ENCODE data around the gene SHLD2. TPM values are rescaled to one million over a fixed set of nuclear protein-coding genes. Genes with fewer than 3 reads are reported as not detected.

Gene SHLD2
- polyA plus RNA-seq, 1 experiment: 7.7 TPM

GRCh38 chr10:87054373-87055295, 40.4 kb upstream of the SHLD2 start:
- ChIA-PET POLR2A (interaction anchor here (0.6 to 1.2 kb wide), 2 partner anchors 11 to 18 kb away, joined by 3 to 8 read pairs; no protein-coding TSS in a partner anchor), CTCF (interaction anchor here (0.7 to 1.6 kb wide), 8 partner anchors 9 to 538 kb away, joined by 3 to 5 read pairs (median 4); partner anchors contain the start of gene ADIRF)
- peaks cover 15% of the 10 kb centered on the region for H3K36me3 ChIP-seq (ENCODE audit: control insufficient read depth, insufficient read depth, low read length)
- no peaks in the 10 kb centered on the region for H3K27me3 ChIP-seq (ENCODE audit: control insufficient read depth, insufficient read depth, low read length)
- H3K4me3 ChIP-seq (ENCODE audit: low read depth, low read length): no peak overlapping the region
- TF ChIP-seq, protein P1, sequence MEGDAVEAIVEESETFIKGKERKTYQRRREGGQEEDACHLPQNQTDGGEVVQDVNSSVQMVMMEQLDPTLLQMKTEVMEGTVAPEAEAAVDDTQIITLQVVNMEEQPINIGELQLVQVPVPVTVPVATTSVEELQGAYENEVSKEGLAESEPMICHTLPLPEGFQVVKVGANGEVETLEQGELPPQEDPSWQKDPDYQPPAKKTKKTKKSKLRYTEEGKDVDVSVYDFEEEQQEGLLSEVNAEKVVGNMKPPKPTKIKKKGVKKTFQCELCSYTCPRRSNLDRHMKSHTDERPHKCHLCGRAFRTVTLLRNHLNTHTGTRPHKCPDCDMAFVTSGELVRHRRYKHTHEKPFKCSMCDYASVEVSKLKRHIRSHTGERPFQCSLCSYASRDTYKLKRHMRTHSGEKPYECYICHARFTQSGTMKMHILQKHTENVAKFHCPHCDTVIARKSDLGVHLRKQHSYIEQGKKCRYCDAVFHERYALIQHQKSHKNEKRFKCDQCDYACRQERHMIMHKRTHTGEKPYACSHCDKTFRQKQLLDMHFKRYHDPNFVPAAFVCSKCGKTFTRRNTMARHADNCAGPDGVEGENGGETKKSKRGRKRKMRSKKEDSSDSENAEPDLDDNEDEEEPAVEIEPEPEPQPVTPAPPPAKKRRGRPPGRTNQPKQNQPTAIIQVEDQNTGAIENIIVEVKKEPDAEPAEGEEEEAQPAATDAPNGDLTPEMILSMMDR (IDR thresholded peaks at IDR 0.05; ENCODE audit: insufficient read depth, low read depth, low read length): peak; percentile 34; the same call in 1 of the 2 replicates
- DNase-seq (ENCODE audit: low read depth): no peak

DNA sequence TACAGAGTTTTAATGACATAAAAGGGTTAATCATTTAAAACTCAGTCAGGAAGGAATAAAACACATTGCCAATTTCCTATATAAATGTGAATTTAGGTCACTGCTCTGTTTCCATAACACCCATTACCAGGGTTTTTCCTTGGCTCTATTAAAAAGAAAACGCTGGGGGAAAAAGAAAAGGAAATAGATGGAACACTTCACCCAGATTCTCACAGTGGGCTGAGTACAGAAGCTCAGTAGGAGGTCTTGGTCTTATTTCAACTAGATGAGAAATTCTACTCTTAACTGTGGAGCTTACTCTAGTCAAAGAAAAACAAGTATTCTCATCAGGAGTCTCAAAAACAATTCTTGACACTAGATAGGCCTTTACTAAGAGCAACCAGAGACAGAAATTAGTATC, 36.8 kb upstream of the SHLD2 start:
- ChIA-PET CTCF (no interaction called here), POLR2A (no interaction called here)
- TF ChIP-seq, protein P1 (IDR thresholded peaks at IDR 0.05; ENCODE audit: insufficient read depth, low read depth, low read length): no peak
- Histone ChIP-seq H3K4me3 (ENCODE audit: low read depth, low read length) (no peak overlapping the region), H3K36me3 (ENCODE audit: control insufficient read depth, insufficient read depth, low read length) (peaks cover 10% of the 10 kb centered on the region), H3K27me3 (ENCODE audit: control insufficient read depth, insufficient read depth, low read length) (no peaks in the 10 kb centered on the region)
- no peak for DNase-seq (ENCODE audit: low read depth)

DNA sequence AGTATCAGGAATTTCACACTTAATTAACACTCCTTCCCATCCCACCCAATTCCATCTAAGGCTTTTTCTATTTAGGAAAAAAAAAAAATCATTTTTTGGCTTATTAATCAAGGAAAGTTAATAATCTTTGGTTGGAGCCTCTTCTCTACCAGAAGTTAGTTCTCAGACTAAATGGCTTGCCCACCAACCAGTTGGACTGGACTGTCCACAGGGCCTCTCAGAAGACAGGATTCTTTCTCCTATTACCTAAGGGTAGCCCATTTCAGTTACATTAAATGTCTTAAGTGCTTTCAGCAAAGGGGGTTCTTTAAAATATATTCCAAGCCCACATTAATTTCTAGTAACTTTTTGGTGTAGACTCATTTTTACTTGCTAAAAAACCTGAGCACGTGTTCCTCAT, 35.6 kb upstream of the SHLD2 start:
- TF ChIP-seq, protein P1 (IDR thresholded peaks at IDR 0.05; ENCODE audit: insufficient read depth, low read depth, low read length): no peak
- POLR2A ChIA-PET: no interaction called here
- CTCF ChIA-PET: no interaction called here

GRCh38 chr10:87060280-87060928, 34.6 kb upstream of the SHLD2 start:
- Histone ChIP-seq H3K27me3 (ENCODE audit: control insufficient read depth, insufficient read depth, low read length) (no peaks in the 10 kb centered on the region), H3K4me3 (ENCODE audit: low read depth, low read length) (no peak overlapping the region), H3K36me3 (ENCODE audit: control insufficient read depth, insufficient read depth, low read length) (peaks cover 8% of the 10 kb centered on the region)
- no peak for DNase-seq (ENCODE audit: low read depth)
- CTCF ChIA-PET: interaction anchor here (0.9 kb wide), 1 partner anchor 26 kb away, joined by 3 read pairs; no protein-coding TSS in a partner anchor
- POLR2A ChIA-PET: no interaction called here
- TF ChIP-seq, protein P1 (IDR thresholded peaks at IDR 0.05; ENCODE audit: insufficient read depth, low read depth, low read length): no peak

More for the DNA sequence above, 35.6 kb upstream of the SHLD2 start:
- no peak for DNase-seq (ENCODE audit: low read depth)
- Histone ChIP-seq H3K36me3 (ENCODE audit: control insufficient read depth, insufficient read depth, low read length) (peaks cover 9% of the 10 kb centered on the region), H3K4me3 (ENCODE audit: low read depth, low read length) (no peak overlapping the region), H3K27me3 (ENCODE audit: control insufficient read depth, insufficient read depth, low read length) (no peaks in the 10 kb centered on the region)

DNA sequence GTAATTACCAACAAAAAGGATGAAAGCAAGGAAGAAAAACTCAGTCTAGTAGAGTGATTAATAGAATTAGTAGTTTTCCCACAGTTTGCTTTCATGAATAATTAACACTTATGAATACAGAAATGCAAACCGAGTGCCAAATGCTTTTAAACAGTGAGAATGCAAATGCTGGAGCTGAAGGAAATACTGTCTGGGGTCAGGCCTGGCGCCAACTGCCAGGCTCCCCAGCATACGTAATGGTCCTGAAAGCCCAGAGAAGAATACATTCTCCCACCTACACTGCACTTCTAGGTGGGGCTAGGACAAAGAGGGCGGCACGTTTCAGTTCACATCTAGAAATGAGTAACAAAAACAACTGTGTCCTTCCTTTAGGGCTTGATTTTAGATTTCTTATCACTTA, 30.4 kb upstream of the SHLD2 start:
- ChIA-PET POLR2A (interaction anchor here (0.6 kb wide), 1 partner anchor 12 kb away, joined by 16 read pairs; no protein-coding TSS in a partner anchor), CTCF (interaction anchor here (0.6 kb wide), 1 partner anchor 21 kb away, joined by 3 read pairs; no protein-coding TSS in a partner anchor)
- peaks cover 19% of the 10 kb centered on the region for H3K36me3 ChIP-seq (ENCODE audit: control insufficient read depth, insufficient read depth, low read length)
- TF ChIP-seq, protein P1 (IDR thresholded peaks at IDR 0.05; ENCODE audit: insufficient read depth, low read depth, low read length): no peak
- no peak for DNase-seq (ENCODE audit: low read depth)
- no peaks in the 10 kb centered on the region for H3K27me3 ChIP-seq (ENCODE audit: control insufficient read depth, insufficient read depth, low read length)
- no peak overlapping the region for H3K4me3 ChIP-seq (ENCODE audit: low read depth, low read length)

All from BJ (cell line).